WI38 (cell line): ENCODE results near the gene ACY1.

ENCODE experiments used
- H3K4me3 ChIP-seq: 2 replicates; pipeline ENCODE4 v1.5.1; 2011; ENCODE audit warnings: low read depth, mild to moderate bottlenecking, control low read depth, low read length
- TF ChIP-seq, protein P1 (sequence below): IDR thresholded peaks from 2 replicates; pipeline ENCODE4 v1.5.1; 2012; ENCODE audit warnings: low read depth, mild to moderate bottlenecking, control low read depth, low read length

ACY1 gene

DNA sequence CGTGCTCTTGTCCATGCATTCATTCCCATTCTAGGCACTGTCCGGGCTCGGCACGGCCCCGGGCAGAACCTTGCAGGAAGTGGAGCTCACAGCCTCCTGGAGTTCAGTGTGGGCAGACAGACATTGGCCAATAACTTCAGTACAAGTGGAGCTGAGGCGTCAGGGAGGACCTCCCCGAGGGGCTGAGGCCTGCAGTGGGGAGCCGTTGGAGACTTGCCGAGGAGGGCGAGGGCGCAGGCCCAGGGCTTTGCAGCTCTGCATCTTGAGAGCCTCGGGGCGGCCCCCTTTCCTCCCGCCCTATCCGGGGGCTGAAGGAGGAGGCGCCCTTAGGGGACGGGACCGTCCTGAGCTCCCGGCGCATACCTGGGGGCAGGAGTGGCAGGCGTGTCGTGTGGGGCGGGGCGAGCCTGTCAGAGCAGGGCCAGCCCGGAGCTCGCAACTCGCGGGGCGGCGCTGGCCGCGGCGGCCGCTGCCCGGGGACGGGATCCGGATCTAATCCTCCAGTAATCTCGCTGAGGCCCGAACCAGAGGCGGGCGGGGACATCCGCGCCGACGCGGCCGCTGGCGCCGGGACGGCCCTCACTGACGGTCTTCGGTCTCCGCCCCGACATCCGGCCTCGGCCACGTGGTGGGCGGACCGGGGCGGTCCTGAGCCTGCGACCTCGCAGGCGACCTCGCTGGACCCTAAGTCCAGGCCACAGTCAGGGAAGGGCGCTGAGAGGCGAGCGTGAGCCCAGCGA is at the start of gene ACY1:
Gene ACY1, plus strand, starts transcription at position 698 of the 740 bp plus-strand sequence. CDS start 530 bp downstream, outside the sequence.
- TF ChIP-seq, protein P1, sequence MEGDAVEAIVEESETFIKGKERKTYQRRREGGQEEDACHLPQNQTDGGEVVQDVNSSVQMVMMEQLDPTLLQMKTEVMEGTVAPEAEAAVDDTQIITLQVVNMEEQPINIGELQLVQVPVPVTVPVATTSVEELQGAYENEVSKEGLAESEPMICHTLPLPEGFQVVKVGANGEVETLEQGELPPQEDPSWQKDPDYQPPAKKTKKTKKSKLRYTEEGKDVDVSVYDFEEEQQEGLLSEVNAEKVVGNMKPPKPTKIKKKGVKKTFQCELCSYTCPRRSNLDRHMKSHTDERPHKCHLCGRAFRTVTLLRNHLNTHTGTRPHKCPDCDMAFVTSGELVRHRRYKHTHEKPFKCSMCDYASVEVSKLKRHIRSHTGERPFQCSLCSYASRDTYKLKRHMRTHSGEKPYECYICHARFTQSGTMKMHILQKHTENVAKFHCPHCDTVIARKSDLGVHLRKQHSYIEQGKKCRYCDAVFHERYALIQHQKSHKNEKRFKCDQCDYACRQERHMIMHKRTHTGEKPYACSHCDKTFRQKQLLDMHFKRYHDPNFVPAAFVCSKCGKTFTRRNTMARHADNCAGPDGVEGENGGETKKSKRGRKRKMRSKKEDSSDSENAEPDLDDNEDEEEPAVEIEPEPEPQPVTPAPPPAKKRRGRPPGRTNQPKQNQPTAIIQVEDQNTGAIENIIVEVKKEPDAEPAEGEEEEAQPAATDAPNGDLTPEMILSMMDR: no peak
- H3K4me3 ChIP-seq: peak within 1 kb of the TSS; percentile 64

DNA sequence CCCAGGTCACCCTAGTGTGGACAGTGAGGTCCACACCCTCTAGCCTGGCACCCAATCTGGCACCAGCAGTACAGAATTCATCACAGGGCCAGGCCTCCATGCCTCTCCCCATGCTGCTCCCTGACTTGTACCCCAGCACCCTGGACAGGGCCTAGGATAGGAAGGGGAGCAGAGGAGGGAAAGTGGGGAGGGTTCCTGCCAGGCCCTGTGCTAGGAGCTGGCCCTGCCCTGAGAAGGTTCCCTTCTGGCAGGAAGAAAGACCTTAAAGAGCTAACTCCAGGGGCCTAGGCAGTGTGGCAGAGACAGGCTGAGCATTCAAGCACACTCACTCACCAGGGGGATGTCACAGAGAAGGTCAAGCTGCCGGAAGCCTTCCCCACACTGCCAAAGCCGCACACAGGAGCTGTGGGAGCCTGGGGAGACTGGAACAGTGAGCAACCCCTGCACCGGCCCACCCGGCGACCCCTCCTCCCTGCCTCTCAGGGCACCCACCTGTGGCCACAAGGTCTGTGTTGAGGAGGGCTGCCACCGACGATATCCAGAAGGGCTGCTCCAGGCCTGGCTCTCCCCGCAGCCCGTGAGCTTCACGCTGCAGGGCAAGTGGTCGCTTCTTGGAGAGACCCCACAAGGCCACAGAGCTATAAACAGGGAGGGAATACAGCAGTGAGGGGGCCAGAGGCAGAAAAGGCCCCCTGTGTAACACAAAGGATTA is 49.0 kb upstream of the ACY1 start:
- no peak overlapping the region for H3K4me3 ChIP-seq
- TF ChIP-seq, protein P1: no peak

DNA sequence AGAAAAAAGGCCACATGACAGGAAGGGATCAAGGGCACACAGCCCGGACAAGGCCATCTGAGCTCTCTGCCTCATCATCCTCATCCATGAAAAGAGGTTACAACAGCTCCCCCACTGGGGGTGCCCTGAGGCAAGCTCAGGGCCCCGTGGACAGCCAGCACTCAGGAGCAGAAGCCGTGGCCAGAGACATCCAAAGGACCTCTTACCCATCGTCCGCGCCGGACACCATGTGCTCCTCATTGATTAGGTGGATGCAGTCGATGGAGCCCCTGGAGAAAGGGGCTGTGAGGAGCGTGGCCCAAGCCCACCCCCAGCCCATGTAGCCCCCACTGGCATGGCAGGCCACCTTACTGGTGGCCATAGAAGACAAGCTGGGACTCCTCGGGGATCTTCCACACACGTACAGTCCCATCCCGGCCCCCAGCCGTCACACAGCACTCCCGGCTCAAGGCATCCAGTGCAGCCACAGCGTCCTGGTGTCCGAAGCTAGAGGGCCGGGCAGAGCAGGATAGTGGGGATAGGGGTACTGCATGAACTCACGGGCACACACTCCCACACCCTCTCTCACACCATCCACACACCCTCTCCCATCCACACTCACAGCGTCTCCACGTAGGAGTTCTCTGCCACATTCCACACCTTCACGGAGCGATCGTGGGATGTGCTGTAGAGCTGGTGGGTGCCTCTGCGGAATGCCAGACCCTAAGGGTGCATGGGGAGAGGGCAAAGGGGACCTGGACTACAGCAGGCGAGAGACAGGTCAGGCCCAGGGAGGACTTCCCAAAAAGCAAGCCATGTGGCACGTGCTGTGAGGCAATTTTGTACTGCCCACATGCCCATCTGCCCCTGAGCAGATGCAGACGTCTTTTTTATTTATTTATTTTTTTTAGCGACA is 48.1 kb upstream of the ACY1 start:
- no peak overlapping the region for H3K4me3 ChIP-seq
- TF ChIP-seq, protein P1: no peak

DNA sequence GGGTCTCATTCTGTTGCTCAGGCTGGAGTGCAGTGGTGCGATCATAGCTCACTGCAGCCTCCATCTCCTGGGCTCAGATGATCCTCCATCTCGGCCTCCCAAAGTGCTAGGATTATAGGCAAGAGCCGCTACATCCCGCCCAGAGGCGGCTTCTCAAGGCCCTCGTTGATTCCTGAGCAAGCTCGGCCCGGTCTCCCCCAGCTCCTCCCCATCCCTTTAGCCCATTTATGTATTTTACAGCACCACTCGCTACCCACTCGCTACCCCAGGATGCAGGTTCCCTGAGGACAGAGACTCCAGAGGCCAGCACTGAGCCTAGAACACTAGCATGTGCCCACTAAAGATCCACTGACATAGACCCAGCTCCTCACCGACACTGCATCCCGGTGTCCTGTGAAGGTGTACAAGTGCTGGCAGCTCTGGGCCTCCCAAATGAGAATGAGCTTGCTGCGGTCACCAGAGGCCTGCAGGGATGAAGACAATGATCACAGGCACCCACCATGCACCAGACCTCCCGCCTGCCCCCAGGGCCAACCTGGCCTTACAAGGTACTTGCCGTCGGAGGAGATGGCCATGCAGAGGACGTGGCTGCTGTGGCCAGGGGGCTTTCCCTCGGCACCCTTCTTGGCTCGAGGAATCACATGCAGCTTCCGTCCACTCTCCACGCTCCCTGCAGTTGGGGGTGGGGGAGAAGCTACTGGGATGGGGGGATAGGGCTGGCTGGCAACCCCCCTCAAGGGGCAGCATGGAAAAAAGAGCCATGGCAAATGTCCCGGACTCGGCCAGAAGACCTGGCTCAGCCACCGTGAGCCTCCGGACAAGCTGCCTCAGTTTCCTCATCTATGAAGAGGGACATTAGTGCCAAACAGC is 47.2 kb upstream of the ACY1 start:
- TF ChIP-seq, protein P1: no peak
- no peak overlapping the region for H3K4me3 ChIP-seq

DNA sequence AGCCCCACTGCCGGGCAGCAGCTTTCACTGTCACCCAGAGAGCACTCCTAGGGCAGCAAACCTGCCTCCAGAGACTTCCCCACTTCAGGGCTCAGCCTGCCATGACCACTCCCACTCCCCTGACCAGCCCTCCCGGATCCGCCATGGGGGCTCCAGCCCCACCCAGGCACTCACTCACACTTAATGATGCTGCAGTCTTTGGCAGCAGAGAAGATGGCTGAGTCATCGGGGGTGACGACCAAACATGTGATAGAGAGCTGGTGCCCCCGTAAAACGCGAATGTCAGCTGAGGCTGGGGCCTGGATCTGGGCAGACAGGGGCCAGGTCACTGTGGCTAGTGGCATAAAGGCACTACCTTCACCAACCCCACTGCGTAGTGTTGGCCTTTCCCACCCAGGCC is 46.3 kb upstream of the ACY1 start:
- no peak overlapping the region for H3K4me3 ChIP-seq
- TF ChIP-seq, protein P1: no peak

DNA sequence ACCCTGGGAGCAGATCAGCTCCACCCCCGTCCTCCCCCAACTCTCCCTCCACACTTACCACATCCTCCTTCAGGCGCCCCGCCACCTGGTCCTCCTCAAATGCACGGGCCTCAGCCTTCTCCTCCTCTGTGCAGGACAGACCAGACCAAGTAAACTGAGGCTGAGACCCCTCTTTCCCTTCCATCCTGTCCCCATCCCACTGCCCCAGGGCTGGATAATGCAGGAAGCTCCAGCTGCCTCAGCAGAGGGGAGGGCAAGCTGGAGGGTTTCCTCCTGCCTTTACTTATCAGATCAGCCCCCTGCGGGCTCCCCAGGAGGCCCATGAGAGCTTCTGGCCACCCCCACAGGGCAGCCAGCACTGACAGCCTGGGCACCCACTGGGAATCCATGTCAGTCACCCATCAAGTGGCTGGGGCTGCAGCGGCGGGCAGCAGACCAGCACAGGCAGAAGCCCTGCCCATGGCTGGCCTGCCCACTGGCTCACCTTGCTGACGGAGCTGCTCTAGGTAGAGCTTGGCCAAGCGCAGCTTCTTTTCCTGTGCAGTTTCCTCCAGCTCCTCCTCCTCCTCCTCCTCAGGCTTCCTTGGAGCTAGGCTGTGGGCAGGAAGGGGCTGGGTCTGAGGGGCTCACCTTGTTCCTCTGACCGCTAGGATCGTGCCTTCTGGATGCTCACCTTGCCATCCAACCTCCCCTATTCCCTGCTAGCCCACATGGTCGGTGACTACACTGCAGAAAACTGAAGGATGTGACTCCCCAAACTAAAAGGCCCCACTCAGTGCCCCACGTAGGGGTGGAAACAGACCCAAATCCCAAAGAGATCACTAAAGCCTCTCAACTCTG is 45.5 kb upstream of the ACY1 start:
- no peak overlapping the region for H3K4me3 ChIP-seq
- TF ChIP-seq, protein P1: no peak
